ENCODE data around the gene CAMK1G. TPM values are rescaled to one million over a fixed set of nuclear protein-coding genes. Genes with fewer than 3 reads are reported as not detected.

Gene CAMK1G
- polyA plus RNA-seq, 1 of the 3 experiments (the other 2 are of a cell fraction) = 15.1 TPM

- TF ChIP-seq RAD21 (IDR thresholded peaks at IDR 0.05; ENCODE audit: low read length) (no peak), TCF12 (IDR thresholded peaks at IDR 0.05) (no peak)
Measured at GRCh38 chr1:209556162-209556690, 27.3 kb upstream of the CAMK1G start (continued).

DNA sequence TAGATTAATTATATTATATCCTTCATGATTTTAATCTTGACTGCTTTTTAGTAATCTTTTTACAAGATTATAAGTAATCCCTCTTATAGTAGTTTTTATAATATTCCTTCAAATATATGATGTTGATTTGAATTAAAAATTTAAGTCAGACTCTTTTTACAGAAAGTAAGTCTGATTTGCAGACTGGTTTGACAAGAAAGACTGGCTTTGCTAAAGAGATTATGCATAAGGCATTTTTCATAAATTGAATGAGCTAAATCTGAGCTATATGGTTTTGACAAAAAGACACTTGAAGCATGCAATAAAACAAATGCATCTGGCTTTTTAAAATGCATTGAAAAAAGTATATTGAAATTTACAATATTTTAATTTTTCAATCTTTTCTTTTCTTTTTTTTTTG is 26.3 kb upstream of the CAMK1G start:
- peaks cover 0 to 19% of the 10 kb centered on the region in 2 experiments; a peak in 2 of 4 replicates for H3K4me1 ChIP-seq (ENCODE audit: control insufficient read depth in 1 of 2, insufficient read depth in 2 of 2, low read depth in 1 of 2, low read length in 1 of 2)
- H3K27me3 ChIP-seq (ENCODE audit: insufficient read depth) = no peaks in the 10 kb centered on the region
- TF ChIP-seq RXRA (IDR thresholded peaks at IDR 0.05; ENCODE audit: borderline replicate concordance, low read depth) = no peak
- TF ChIP-seq, protein P1, sequence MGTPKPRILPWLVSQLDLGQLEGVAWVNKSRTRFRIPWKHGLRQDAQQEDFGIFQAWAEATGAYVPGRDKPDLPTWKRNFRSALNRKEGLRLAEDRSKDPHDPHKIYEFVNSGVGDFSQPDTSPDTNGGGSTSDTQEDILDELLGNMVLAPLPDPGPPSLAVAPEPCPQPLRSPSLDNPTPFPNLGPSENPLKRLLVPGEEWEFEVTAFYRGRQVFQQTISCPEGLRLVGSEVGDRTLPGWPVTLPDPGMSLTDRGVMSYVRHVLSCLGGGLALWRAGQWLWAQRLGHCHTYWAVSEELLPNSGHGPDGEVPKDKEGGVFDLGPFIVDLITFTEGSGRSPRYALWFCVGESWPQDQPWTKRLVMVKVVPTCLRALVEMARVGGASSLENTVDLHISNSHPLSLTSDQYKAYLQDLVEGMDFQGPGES (IDR thresholded peaks at IDR 0.05; ENCODE audit: low read depth, low read length) = no peak
- no peak for TF ChIP-seq TEAD4 (IDR thresholded peaks at IDR 0.05; ENCODE audit: borderline replicate concordance, insufficient read depth)
- no peak for TF ChIP-seq FOXM1 (IDR thresholded peaks at IDR 0.05; ENCODE audit: low read depth)
- TF ChIP-seq MAX (IDR thresholded peaks at IDR 0.05; ENCODE audit: low read depth) = no peak
- no peak for TF ChIP-seq FOSL2 (IDR thresholded peaks at IDR 0.05; ENCODE audit: borderline replicate concordance, low read depth)
- no peak for TF ChIP-seq GATA2 (CRISPR knock-in tag; IDR thresholded peaks at IDR 0.05)
- TF ChIP-seq RFX5 (IDR thresholded peaks at IDR 0.05; ENCODE audit: low read length) = no peak
- H3K4me3 ChIP-seq (ENCODE audit: low read depth in 2 of 2, low read length in 1 of 2) = no peak overlapping the region
- H3K36me3 ChIP-seq (replicated peaks in 1 of 2; ENCODE audit: control insufficient read depth in 1 of 2, insufficient read depth in 2 of 2, low read length in 1 of 2) = no peaks in the 10 kb centered on the region
- ChIA-PET POLR2A (no interaction called here), CTCF (interaction anchor here (2.9 kb wide), 1 partner anchor 9 kb away, joined by 16 read pairs; no protein-coding TSS in a partner anchor)
- H3K79me2 ChIP-seq (ENCODE audit: insufficient read depth) = no peaks in the 10 kb centered on the region
- H3K4me2 ChIP-seq = no peak overlapping the region
- no peak for DNase-seq
- peaks cover 11% of the 10 kb centered on the region for H3F3A ChIP-seq (replicated peaks; ENCODE audit: insufficient read depth)
- H3K9me3 ChIP-seq = no peaks in the 10 kb centered on the region
- no peaks in the 10 kb centered on the region for H4K20me1 ChIP-seq (ENCODE audit: insufficient read depth)
- H3K27ac ChIP-seq (ENCODE audit: low read depth in 2 of 2, low read length in 1 of 2) = no peak overlapping the region
- no peak overlapping the region for H3K9ac ChIP-seq
- H3K9me2 ChIP-seq = no peaks in the 10 kb centered on the region
- no peak overlapping the region for H2AFZ ChIP-seq (ENCODE audit: low read depth)

- no peak overlapping the region for H3K9ac ChIP-seq
- no peak for DNase-seq
- H3K36me3 ChIP-seq (replicated peaks in 1 of 2; ENCODE audit: control insufficient read depth in 1 of 2, insufficient read depth in 2 of 2, low read length in 1 of 2) = no peaks in the 10 kb centered on the region
- peak overlapping the region in 1 of 2 experiments; percentile 20; a peak in 2 of 4 replicates for H3K27ac ChIP-seq (ENCODE audit: low read depth in 2 of 2, low read length in 1 of 2)
- no peaks in the 10 kb centered on the region for H4K20me1 ChIP-seq (ENCODE audit: insufficient read depth)
- WGBS (ENCODE audit: low lambda C conversion rate) = 68% methylated on average over 3 of the region's 3 CpGs
- H3K9me2 ChIP-seq = no peaks in the 10 kb centered on the region
- H3K4me3 ChIP-seq (ENCODE audit: low read depth in 2 of 2, low read length in 1 of 2) = no peak overlapping the region
- no peaks in the 10 kb centered on the region for H3K79me2 ChIP-seq (ENCODE audit: insufficient read depth)
- peaks cover 0 to 17% of the 10 kb centered on the region in 2 experiments; a peak in 2 of 4 replicates for H3K4me1 ChIP-seq (ENCODE audit: control insufficient read depth in 1 of 2, insufficient read depth in 2 of 2, low read depth in 1 of 2, low read length in 1 of 2)
- H3K4me2 ChIP-seq = no peak overlapping the region
- H3F3A ChIP-seq (replicated peaks; ENCODE audit: insufficient read depth) = peaks cover 11% of the 10 kb centered on the region
- H3K27me3 ChIP-seq (ENCODE audit: insufficient read depth) = no peaks in the 10 kb centered on the region
- ChIA-PET CTCF (interaction anchor here (0.8 to 3.5 kb wide), 10 partner anchors 9 to 311 kb away, joined by 3 to 19 read pairs (median 4); no protein-coding TSS in a partner anchor), POLR2A (no interaction called here)
- no peaks in the 10 kb centered on the region for H3K9me3 ChIP-seq
- H2AFZ ChIP-seq (ENCODE audit: low read depth) = no peak overlapping the region
- TF ChIP-seq MAX (IDR thresholded peaks at IDR 0.05; ENCODE audit: low read depth) = no peak
- TF ChIP-seq, protein P1 (IDR thresholded peaks at IDR 0.05; ENCODE audit: low read depth, low read length) = no peak
- no peak for TF ChIP-seq POLR2AphosphoS5 (IDR thresholded peaks at IDR 0.05; ENCODE audit: low read depth, low read length)
- TF ChIP-seq GABPA (IDR thresholded peaks at IDR 0.05; ENCODE audit: low read depth) = no peak
- no peak for TF ChIP-seq RXRA (IDR thresholded peaks at IDR 0.05; ENCODE audit: borderline replicate concordance, low read depth)
- TF ChIP-seq, protein P2, sequence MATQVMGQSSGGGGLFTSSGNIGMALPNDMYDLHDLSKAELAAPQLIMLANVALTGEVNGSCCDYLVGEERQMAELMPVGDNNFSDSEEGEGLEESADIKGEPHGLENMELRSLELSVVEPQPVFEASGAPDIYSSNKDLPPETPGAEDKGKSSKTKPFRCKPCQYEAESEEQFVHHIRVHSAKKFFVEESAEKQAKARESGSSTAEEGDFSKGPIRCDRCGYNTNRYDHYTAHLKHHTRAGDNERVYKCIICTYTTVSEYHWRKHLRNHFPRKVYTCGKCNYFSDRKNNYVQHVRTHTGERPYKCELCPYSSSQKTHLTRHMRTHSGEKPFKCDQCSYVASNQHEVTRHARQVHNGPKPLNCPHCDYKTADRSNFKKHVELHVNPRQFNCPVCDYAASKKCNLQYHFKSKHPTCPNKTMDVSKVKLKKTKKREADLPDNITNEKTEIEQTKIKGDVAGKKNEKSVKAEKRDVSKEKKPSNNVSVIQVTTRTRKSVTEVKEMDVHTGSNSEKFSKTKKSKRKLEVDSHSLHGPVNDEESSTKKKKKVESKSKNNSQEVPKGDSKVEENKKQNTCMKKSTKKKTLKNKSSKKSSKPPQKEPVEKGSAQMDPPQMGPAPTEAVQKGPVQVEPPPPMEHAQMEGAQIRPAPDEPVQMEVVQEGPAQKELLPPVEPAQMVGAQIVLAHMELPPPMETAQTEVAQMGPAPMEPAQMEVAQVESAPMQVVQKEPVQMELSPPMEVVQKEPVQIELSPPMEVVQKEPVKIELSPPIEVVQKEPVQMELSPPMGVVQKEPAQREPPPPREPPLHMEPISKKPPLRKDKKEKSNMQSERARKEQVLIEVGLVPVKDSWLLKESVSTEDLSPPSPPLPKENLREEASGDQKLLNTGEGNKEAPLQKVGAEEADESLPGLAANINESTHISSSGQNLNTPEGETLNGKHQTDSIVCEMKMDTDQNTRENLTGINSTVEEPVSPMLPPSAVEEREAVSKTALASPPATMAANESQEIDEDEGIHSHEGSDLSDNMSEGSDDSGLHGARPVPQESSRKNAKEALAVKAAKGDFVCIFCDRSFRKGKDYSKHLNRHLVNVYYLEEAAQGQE (IDR thresholded peaks at IDR 0.05; ENCODE audit: low read depth, low read length) = no peak
- TF ChIP-seq MXI1 (IDR thresholded peaks at IDR 0.05; ENCODE audit: low read depth, low read length) = no peak
- no peak for TF ChIP-seq RCOR1 (IDR thresholded peaks at IDR 0.05; ENCODE audit: low read length)
- TF ChIP-seq NRF1 (IDR thresholded peaks at IDR 0.05; ENCODE audit: low read depth, low read length) = no peak
- TF ChIP-seq SMC3 (IDR thresholded peaks at IDR 0.05; ENCODE audit: low read depth, low read length) = no peak
- TF ChIP-seq ELF1 (IDR thresholded peaks at IDR 0.05) = no peak
- no peak for TF ChIP-seq FOXJ3 (CRISPR knock-in tag; IDR thresholded peaks at IDR 0.05)
Measured at GRCh38 chr1:209560529-209560928, 23.0 kb upstream of the CAMK1G start.

All from SK-N-SH (cell line).